GM23338 (cell line): ENCODE data around the gene CCDC92. TPM values are rescaled to one million over a fixed set of nuclear protein-coding genes. Genes with fewer than 3 reads are reported as not detected.

Source experiments
- ATAC-seq: fragments of 200-7000 bp; cut with Tn5 transposase; 3 replicates; pipeline ENCODE4 v1.9.1; 2020
- DNase-seq: peaks from one replicate; pipeline ENCODE4 v3.0.0-alpha.2; 2015; ENCODE audit warnings: low spot score
- H2AFZ ChIP-seq: fragments of 200-600 bp; sonication (generic); 2 replicates; pipeline ENCODE4 v1.8.0; 2016; ENCODE audit warnings: antibody characterized with exemption, mild to moderate bottlenecking, moderate library complexity
- H3F3A ChIP-seq: fragments of 200-600 bp; sonication (generic); replicated peaks from 2 replicates; pipeline ENCODE4 v1.8.0; 2017; ENCODE audit warnings: antibody characterized with exemption, mixed run types, low read depth
- H3K27ac ChIP-seq: fragments of 200-600 bp; sonication (generic); 2 replicates; pipeline ENCODE4 v1.6.1; 2016; ENCODE audit warnings: low read depth
- H3K27me3 ChIP-seq: fragments of 200-600 bp; sonication (generic); 2 replicates; pipeline ENCODE4 v1.8.0; 2016; ENCODE audit warnings: mild to moderate bottlenecking, mixed run types, moderate library complexity; ENCODE audit not compliant: insufficient read depth
- H3K36me3 ChIP-seq: fragments of 200-600 bp; sonication (generic); 2 replicates; pipeline ENCODE4 v1.8.0; 2016; ENCODE audit warnings: mild to moderate bottlenecking; ENCODE audit not compliant: insufficient read depth
- H3K4me1 ChIP-seq: fragments of 200-600 bp; sonication (generic); 2 replicates; pipeline ENCODE4 v1.8.0; 2016; ENCODE audit warnings: mild to moderate bottlenecking, moderate library complexity; ENCODE audit not compliant: insufficient read depth
- H3K4me2 ChIP-seq: fragments of 200-600 bp; sonication (generic); 2 replicates; pipeline ENCODE4 v1.7.1; 2017; ENCODE audit warnings: mixed run types
- H3K4me3 ChIP-seq: fragments of 200-600 bp; sonication (generic); 2 replicates; pipeline ENCODE4 v1.6.1; 2016; ENCODE audit warnings: mixed run types
- H3K79me2 ChIP-seq: fragments of 200-600 bp; sonication (generic); replicated peaks from 2 replicates; pipeline ENCODE4 v1.8.0; 2017; ENCODE audit warnings: mild to moderate bottlenecking; ENCODE audit not compliant: insufficient read depth
- H3K9me2 ChIP-seq: fragments of 200-600 bp; sonication (generic); 2 replicates; pipeline ENCODE4 v1.8.0; 2017; ENCODE audit not compliant: insufficient read depth
- H4K20me1 ChIP-seq: fragments of 200-600 bp; sonication (generic); replicated peaks from 2 replicates; pipeline ENCODE4 v1.8.0; 2017; ENCODE audit warnings: mild to moderate bottlenecking; ENCODE audit not compliant: insufficient read depth
- H3K27ac Mint-ChIP-seq: 2 replicates; pipeline ENCODE4 v1.8.0; 2020; ENCODE audit warnings: inconsistent platforms, mild to moderate bottlenecking, moderate library complexity, mixed read lengths
- H3K27me3 Mint-ChIP-seq: 3 replicates; pipeline ENCODE4 v1.8.0; 2022; ENCODE audit warnings: low read depth, mild to moderate bottlenecking, moderate library complexity, mixed read lengths, inconsistent platforms; ENCODE audit not compliant: insufficient read depth, poor library complexity
- H3K36me3 Mint-ChIP-seq: 3 replicates; pipeline ENCODE4 v1.8.0; 2021; ENCODE audit warnings: low read depth, mild to moderate bottlenecking, inconsistent platforms, moderate library complexity, mixed read lengths
- H3K4me1 Mint-ChIP-seq: 3 replicates; pipeline ENCODE4 v1.8.0; 2020; ENCODE audit warnings: mild to moderate bottlenecking, inconsistent platforms, mixed read lengths
- H3K4me3 Mint-ChIP-seq: 3 replicates; pipeline ENCODE4 v1.8.0; 2021; ENCODE audit warnings: moderate library complexity, mild to moderate bottlenecking, inconsistent platforms, mixed read lengths
- H3K9me3 Mint-ChIP-seq: 3 replicates; pipeline ENCODE4 v1.8.0; 2020; ENCODE audit warnings: moderate library complexity, mild to moderate bottlenecking, inconsistent platforms, mixed read lengths
- CREB1 ChIP-seq: fragments of 250-450 bp; sonication (Bioruptor Pico); IDR thresholded peaks from 2 replicates; pipeline ENCODE4 v1.5.0; 2020; ENCODE audit warnings: low read depth, mild to moderate bottlenecking, moderate library complexity
- CTCF ChIP-seq, 2 experiments: fragments of 200-600 bp in 1 of 2; sonication (generic) in 1 of 2; conservative IDR thresholded peaks; 2 replicates each; pipeline versions ENCODE4 v1.5.1 to v1.6.1; 2016 to 2017; ENCODE audit warnings: antibody characterized with exemption in 2 of 2, low read depth in 2 of 2, mild to moderate bottlenecking in 2 of 2, moderate library complexity in 1 of 2
- ETS1 ChIP-seq: IDR thresholded peaks from 2 replicates; pipeline ENCODE4 v1.6.1; 2016; ENCODE audit warnings: antibody characterized with exemption
- EZH2 ChIP-seq: fragments of 200-600 bp; sonication (generic); IDR thresholded peaks from one replicate; pipeline ENCODE4 v1.8.0; 2017; ENCODE audit warnings: antibody characterized with exemption, mild to moderate bottlenecking, low read depth; ENCODE audit not compliant: unreplicated experiment
- NANOG ChIP-seq: IDR thresholded peaks from 2 replicates; pipeline ENCODE4 v1.6.1; 2016; ENCODE audit warnings: antibody characterized with exemption, borderline replicate concordance
- POLR2AphosphoS5 ChIP-seq: IDR thresholded peaks from 2 replicates; pipeline ENCODE4 v1.6.1; 2016; ENCODE audit warnings: antibody characterized with exemption, low read depth
- REST ChIP-seq: IDR thresholded peaks from one replicate; pipeline ENCODE4 v1.6.1; 2018; ENCODE audit warnings: antibody characterized with exemption; ENCODE audit not compliant: unreplicated experiment
- STAT1 ChIP-seq: IDR thresholded peaks from one replicate; pipeline ENCODE4 v1.6.1; 2016; ENCODE audit warnings: antibody characterized with exemption; ENCODE audit not compliant: unreplicated experiment
- ZNF331 ChIP-seq: fragments of 250-450 bp; sonication (Bioruptor Pico); IDR thresholded peaks from 2 replicates; pipeline ENCODE4 v1.5.0; 2020; ENCODE audit warnings: low read depth, mild to moderate bottlenecking, moderate library complexity
- ZNF462 ChIP-seq: fragments of 250-450 bp; sonication (Bioruptor Pico); IDR thresholded peaks from 2 replicates; pipeline ENCODE4 v1.5.0; 2020; ENCODE audit warnings: mild to moderate bottlenecking, moderate library complexity
- polyA plus RNA-seq: library from polyadenylated mRNA; unstranded; fragments of >200 nt; fragmentation: Nextera tagmentation; extraction: Ambion mirVana; gene quantifications from 2 replicates; pipeline ENCODE4 v1.2.1, GENCODE V29; 2016
- total RNA-seq: library from RNA; depleted of rRNA; stranded (reverse); fragments of >200 nt; shearing (Covaris generic); gene quantifications from 2 replicates; pipeline ENCODE4 v1.2.3, GENCODE V29; 2014

CCDC92 gene
- total and polyA plus RNA-seq, 2 experiments from 2014 or later: 0.08 to 0.31 TPM

- TF ChIP-seq REST (no peak), STAT1 (no peak), EZH2 (no peak)
These were observed 63.5 kb downstream of the CCDC92 start (continued) for GRCh38 chr12:123908884-123909725.

- ATAC-seq (peak; percentile 42), DNase-seq (no peak)
- Mint-ChIP-seq H3K27ac (no peak overlapping the region), H3K4me1 (no peaks in the 10 kb centered on the region), H3K36me3 (peaks cover 10% of the 10 kb centered on the region), H3K4me3 (no peak overlapping the region), H3K27me3 (peaks cover 41% of the 10 kb centered on the region), H3K9me3 (peaks cover 15% of the 10 kb centered on the region)
- Histone ChIP-seq H3K36me3 (no peaks in the 10 kb centered on the region), H3K27me3 (no peaks in the 10 kb centered on the region), H3K9me2 (no peaks in the 10 kb centered on the region), H3K4me1 (no peaks in the 10 kb centered on the region), H3K4me3 (no peak overlapping the region), H3F3A (no peaks in the 10 kb centered on the region; the same call in 1 of the 2 replicates), H3K79me2 (no peaks in the 10 kb centered on the region), H3K27ac (no peak overlapping the region), H3K4me2 (no peak overlapping the region), H4K20me1 (no peaks in the 10 kb centered on the region), H2AFZ (no peak overlapping the region)
- TF ChIP-seq NANOG: no peak
- TF ChIP-seq ETS1: no peak
- no peak for TF ChIP-seq ZNF462 (CRISPR knock-in tag)
- no peak for TF ChIP-seq ZNF331
- no peak for TF ChIP-seq STAT1
- no peak for TF ChIP-seq POLR2AphosphoS5
- no peak for TF ChIP-seq CREB1 (CRISPR knock-in tag)
- no peak for TF ChIP-seq CTCF (conservative IDR thresholded peaks at IDR 0.05; ENCODE audit: low read depth in 2 of 2)
These were observed 64.7 kb downstream of the CCDC92 start for GRCh38 chr12:123907726-123908476.
